Measurements from ENCODE around the gene HOXA9. TPM values are rescaled to one million over a fixed set of nuclear protein-coding genes. Genes with fewer than 3 reads are reported as not detected.

Gene HOXA9
- total RNA-seq (2014; rRNA removed; shearing (Covaris generic); ENCODE audit: low replicate concordance) = 25.4 and 29.9 TPM in 2 replicates

DNA sequence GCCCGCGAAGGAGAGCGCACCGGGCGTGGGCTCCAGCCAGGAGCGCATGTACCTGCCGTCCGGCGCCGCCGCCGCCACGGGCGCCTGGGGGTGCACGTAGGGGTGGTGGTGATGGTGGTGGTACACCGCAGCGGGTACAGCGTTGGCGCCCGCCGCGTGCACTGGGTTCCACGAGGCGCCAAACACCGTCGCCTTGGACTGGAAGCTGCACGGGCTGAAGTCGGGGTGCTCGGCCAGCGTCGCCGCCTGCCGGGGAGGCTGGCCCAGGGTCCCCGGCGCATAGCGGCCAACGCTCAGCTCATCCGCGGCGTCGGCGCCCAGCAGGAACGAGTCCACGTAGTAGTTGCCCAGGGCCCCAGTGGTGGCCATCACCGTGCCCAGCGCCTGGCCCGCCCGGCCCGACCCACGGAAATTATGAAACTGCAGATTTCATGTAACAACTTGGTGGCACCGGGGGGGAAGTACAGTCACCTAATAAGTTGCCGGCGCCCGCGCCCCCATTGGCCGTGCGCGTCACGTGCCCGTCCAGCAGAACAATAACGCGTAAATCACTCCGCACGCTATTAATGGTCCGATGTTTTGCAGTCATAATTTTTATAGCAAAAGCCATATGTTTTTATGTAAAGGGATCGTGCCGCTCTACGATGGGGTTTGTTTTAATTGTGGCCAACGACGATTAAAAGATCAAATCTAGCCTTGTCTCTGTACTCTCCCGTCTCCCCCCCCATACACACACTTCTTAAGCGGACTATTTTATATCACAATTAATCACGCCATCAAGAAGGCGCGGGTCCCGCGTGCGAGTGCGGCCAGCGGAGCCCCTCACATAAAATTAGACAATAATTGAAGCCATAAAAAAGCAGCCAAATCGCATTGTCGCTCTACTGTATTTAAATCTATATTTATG, at the start of gene HOXA9:
Gene HOXA9, minus strand, starts transcription at position 449 of the 907 bp plus-strand sequence. Its CDS starts 80 bp downstream, at position 369.
- H3K4me3 ChIP-seq = peak within 1 kb of the TSS; percentile 62
- no peaks in the 10 kb centered on the region for H3K27me3 ChIP-seq
- DNase-seq = peak; percentile 95
- H3K36me3 ChIP-seq = peaks cover 51% of the 10 kb centered on the region
- H3K9me3 ChIP-seq = no peaks in the 10 kb centered on the region

DNA sequence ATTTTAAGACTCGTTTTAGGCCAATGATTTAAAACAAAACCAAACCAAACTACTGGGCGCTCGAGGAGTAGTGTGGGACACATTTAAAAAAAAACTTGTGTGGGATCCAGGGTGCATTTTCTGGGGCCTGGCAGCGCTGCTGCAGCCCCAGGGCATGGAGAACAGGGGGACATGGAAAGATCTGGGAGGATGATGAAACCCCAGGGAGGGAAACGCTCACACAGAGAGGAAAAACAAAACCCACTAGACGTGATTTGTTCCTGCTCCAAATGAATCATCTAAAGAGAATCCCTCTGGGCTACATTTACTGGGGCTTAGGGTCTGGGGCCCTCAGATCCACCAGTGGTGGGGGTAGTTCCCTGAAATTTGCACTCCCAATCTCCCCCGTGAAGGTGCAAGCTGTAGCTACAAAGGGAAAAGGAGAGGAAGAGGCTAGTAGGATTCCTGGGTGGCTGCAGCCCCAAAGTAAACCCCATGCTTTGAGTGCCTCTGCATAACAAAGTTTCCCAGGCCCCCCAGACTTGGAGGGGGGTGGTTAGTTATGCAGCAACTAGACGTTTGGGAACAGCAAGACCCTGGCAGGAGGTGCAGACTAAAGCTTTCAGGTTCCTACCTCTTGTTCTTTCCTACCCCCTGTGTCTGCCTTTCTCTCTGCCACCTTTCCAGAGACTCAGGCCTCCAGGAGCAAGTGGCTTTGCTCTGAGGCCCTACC, 49.1 kb upstream of the HOXA9 start:
- no peaks in the 10 kb centered on the region for H3K27me3 ChIP-seq
- no peak overlapping the region for H3K4me3 ChIP-seq
- no peaks in the 10 kb centered on the region for H3K36me3 ChIP-seq
- H3K9me3 ChIP-seq = no peaks in the 10 kb centered on the region
- DNase-seq = no peak

DNA sequence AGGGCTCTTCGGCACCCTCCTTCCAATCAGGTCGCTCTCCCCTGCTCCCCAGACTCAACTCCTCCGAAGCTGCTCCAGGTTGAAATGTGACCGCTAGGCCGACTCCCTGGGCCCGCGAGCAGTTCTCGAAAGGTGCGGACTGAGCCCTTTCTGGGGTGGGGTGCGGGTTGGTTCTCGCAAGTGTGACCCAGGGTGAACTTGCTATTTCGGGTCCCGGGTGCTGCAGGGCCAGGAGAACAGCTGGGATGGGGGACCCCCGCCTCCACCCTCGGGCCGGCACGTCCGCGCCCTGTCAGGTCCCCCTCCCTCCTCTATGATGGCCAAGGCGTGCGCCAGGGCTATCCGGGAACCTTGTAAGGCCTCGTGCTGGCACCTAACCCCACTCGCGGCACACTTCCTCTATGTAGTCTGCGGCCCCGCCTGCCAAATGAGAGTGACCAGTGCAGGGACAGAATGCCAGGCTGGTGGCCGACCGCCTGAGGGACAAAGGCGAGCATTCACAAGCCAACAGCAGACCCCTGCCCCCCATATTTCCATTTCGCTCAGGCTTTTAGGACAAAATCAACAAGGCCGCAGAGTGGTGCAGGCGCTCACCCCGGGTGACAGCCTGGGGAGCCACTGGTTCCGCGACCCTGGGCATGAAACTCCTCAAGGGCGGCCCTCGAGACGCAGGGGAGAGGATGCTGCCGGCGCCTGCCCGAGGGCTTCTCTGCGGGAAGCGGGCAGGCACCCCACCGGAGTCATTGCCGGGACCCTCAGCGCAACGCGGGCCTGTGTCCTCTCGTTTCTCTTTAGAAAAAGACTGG, 48.3 kb upstream of the HOXA9 start:
- Histone ChIP-seq H3K4me3 (no peak overlapping the region), H3K9me3 (no peaks in the 10 kb centered on the region), H3K27me3 (no peaks in the 10 kb centered on the region), H3K36me3 (no peaks in the 10 kb centered on the region)
- no peak for DNase-seq

DNA sequence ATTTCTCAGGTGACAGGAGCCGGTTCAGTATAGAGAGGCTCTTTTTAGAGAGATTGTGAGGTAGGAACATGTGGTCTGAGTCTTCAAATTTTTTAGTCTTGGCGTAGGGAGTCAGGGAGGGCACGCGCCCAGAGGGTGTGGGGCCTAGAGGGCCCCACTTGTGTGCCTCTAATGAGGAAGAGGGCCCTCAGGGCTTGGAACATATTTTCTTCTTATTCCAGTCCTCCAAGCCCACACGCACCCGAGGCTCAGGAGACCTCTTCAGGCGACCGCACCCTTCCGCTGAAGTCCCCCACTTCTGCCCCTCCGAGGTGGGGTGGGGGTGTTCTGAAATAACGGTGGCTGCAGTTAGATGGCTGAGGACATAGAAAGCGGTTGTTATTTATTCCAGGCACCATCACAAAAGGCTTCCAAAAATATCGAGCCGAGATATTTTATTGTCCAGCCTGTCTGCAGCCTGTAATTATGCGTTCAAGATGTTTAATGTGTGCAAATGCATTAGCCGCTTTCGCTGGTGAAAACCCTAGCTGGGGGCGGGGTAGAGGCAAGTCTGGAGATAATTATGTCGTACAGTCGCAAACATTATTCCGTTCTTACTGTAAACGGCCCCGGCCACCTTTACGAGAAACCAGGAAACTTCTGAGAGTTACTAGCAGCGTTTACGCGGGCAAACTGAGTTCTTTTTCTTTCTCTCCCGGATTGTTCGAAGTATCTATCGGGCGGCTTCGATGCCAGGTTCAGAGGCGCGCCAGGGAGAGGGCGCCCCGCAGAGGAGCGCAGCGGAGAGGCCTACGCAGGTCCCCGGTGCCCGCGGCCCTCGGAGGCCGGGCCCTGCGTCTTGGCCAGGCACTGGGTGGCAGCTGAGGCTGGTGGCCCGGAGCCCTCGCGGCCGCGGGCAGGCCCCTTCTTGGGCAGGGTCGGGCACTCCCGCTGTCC, 47.4 kb upstream of the HOXA9 start:
- no peak overlapping the region for H3K4me3 ChIP-seq
- no peak for DNase-seq
- no peaks in the 10 kb centered on the region for H3K36me3 ChIP-seq
- no peaks in the 10 kb centered on the region for H3K27me3 ChIP-seq
- H3K9me3 ChIP-seq = no peaks in the 10 kb centered on the region

DNA sequence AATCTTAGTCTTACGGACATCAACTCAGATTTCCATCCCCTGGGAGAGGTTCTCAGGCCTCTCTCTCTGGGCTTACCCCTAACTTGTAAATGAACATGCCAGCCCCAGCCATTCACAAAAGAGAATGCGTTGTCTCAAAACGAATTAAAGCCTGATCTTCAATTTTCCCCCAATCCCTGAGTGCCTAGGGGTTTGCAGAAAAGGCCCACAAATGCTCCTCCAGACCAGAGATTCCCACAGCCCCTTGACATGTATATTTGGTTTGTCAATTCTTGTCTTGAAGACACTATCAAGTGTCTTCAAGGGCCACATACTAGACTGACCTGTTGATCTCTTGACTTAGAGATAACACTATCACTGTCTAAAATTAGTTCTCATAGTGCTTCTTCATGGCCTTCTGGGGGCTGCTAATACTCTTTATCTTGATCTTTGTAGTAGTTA, 46.4 kb upstream of the HOXA9 start:
- Histone ChIP-seq H3K36me3 (no peaks in the 10 kb centered on the region), H3K4me3 (no peak overlapping the region), H3K27me3 (no peaks in the 10 kb centered on the region), H3K9me3 (no peaks in the 10 kb centered on the region)
- no peak for DNase-seq

DNA sequence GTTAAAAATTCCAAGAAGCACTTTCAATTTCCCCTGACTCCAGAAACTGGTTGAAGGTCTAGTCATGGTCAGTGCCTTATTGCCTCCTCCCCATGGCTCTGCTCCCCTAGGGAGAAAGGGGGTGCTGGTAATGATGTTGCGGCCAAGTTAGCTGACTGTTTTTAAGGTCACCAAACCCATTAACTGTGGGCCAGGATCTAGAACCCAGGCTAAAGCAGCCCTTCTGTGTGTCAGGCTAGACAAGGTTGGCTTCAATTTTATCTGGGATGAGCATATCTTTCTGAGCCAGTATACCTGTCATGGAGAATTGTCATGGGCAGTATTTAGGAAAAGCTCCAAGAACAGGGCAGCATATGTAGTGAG, 45.7 kb upstream of the HOXA9 start:
- no peaks in the 10 kb centered on the region for H3K27me3 ChIP-seq
- DNase-seq = no peak
- H3K4me3 ChIP-seq = no peak overlapping the region
- H3K36me3 ChIP-seq = no peaks in the 10 kb centered on the region
- no peaks in the 10 kb centered on the region for H3K9me3 ChIP-seq

DNA sequence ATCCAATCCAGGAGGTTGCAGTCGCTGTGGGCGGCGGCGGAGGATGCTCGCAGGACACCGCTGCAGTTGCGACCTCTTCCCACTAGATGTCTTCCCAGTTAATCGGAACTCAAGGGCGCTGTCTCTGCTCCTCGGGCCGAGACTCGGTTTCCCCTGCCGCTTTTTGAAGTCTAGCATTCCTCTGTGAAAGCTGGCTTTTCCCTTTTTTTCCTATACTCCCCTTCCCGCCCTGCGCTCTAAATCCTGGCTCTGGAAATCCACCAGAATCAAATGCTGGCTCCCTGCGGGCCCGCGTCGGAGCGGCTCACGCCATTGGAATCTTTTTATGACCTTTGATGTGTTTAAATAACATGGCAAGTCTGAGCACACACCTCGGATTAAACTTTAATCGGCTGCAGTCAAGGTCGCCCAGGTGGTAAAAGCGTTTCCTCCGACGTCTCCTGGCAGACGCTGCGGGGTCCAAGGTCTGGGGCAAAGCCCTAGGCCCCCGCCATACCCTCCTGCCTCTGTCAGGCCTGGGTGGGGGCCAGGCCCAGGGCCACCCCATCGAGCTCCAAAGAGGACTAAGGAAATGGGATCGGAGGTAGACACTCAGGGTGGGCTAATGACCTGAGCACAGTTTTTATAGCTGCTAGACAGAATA, 45.2 kb upstream of the HOXA9 start:
- no peak overlapping the region for H3K4me3 ChIP-seq
- no peaks in the 10 kb centered on the region for H3K9me3 ChIP-seq
- no peaks in the 10 kb centered on the region for H3K27me3 ChIP-seq
- no peaks in the 10 kb centered on the region for H3K36me3 ChIP-seq
- DNase-seq = peak; percentile 28

DNA sequence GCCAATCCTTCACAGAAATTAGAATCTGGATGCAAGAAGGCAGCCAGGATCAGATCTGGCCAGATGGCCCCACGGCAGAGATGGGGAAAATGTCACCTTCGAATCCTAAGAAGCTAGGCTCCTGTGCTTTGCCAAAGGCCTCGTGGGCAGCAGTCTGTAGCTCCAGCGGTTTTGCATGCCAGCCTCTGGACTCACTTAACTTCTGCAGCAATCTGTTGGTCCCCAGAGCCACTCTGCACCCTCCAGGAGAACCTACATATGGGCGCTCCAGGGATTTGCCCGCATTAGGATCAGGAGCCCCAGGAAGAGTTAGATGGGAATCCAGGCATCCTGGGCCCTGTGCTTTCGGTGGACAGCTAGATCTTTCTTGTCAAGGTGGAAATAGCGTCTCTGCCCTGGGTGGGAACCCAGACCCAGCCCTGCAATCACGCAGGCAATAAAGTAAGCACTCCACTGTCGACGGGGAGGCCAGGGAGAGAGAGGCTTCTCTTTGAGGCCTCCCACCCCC, 44.6 kb upstream of the HOXA9 start:
- no peak overlapping the region for H3K4me3 ChIP-seq
- no peaks in the 10 kb centered on the region for H3K9me3 ChIP-seq
- no peaks in the 10 kb centered on the region; the same call in 1 of the 2 replicates for H3K27me3 ChIP-seq
- H3K36me3 ChIP-seq = no peaks in the 10 kb centered on the region
- DNase-seq = no peak

DNA sequence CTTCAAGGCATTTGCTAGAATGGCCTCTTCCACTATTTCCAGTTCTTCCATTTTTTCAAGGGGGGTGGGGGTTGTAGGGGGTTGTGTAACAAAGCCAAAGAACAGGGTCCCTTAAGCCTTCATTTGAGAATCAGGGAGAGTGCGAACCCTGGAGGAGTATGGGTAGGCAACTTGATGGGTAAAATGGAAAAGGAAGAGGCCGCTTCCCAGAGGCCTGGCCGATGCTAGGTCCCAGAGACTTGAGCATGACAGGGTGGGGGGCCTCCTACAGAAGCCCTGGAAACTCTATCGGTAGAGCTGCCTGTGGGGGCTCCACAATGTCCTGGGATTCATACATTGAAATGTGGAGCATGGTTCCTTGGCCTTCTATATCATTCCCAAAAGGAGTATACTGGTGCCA, 43.7 kb upstream of the HOXA9 start:
- no peaks in the 10 kb centered on the region for H3K36me3 ChIP-seq
- no peaks in the 10 kb centered on the region for H3K9me3 ChIP-seq
- H3K4me3 ChIP-seq = no peak overlapping the region
- H3K27me3 ChIP-seq = peaks cover 3% of the 10 kb centered on the region; the same call in 1 of the 2 replicates
- DNase-seq = no peak

DNA sequence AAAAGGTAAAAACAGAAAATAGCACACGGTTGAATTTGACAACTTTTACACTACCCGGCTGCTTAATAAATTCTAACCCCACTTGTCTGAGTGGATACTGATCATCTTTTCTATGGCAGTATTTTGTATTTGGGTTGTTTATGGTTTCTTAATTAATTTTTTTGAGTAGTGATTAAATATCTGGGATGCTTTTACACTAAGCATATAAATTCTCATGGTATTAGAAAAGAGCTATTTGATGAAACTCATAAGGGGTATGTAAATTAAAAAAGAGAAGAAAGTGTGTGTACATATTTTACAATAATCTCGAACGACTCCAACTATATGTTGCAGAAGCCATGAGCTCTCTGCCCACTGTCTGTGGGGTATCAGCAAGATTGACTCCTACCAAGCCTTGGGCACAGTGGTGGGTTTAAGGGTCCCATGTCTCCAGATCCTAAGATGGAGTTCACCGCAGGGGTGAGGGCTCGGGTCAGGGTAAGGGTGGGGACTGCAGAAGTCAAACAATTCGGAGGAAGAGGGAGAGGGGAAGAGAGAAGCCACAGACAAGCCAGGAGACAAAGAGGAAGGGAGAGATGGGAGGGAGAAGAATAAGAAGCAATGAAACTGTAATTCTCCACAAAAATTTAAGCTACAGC, 42.1 kb upstream of the HOXA9 start:
- H3K27me3 ChIP-seq = peaks cover 3% of the 10 kb centered on the region; the same call in 1 of the 2 replicates
- no peaks in the 10 kb centered on the region for H3K9me3 ChIP-seq
- no peak overlapping the region for H3K4me3 ChIP-seq
- no peak for DNase-seq
- no peaks in the 10 kb centered on the region for H3K36me3 ChIP-seq

DNA sequence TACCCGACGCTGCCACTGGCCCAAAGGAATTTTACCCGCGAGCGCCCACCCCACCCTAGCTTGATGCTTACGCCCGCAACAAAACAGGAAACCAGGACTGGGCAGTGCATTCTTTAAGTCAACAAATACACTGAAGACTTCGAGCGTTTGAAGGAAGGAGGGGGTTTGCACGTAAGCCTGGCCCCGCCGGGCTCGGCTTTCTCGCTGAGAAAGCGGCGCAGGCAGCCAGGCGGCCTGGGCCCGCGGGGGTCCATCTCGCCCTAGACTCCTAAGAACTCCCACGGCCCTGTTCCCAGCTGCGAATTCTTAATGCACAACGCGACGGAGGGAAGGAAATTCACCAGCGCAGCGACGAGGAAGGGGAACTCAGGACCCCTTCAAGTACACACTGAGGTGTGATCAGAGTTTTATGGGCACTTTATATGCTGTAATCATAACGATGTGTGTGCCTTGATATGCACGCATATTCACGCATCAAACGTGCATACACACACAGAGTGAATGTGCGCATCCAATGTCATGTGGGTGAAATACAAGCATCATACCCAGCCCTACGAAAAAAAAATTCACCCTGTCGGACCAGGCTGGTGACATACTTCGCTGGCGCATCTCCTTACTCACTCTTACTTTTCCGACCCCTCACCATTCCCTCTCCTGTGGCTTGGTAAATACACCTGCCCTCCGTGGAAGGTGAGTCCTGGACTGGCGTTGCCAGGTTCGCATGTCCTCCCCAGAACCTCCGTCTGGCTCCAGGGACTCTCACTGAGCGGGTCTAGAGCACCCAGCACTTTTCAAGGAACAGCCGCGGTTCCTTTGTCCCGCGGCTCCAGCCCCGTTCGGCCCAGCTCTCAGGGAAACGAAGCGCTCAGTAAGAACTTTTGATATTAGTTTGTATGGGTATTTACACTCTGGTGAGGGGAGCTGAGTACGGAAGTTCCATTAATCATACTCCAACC, 40.3 kb upstream of the HOXA9 start:
- Histone ChIP-seq H3K36me3 (no peaks in the 10 kb centered on the region), H3K27me3 (peaks cover 3% of the 10 kb centered on the region; the same call in 1 of the 2 replicates), H3K4me3 (no peak overlapping the region), H3K9me3 (no peaks in the 10 kb centered on the region)
- no peak for DNase-seq

DNA sequence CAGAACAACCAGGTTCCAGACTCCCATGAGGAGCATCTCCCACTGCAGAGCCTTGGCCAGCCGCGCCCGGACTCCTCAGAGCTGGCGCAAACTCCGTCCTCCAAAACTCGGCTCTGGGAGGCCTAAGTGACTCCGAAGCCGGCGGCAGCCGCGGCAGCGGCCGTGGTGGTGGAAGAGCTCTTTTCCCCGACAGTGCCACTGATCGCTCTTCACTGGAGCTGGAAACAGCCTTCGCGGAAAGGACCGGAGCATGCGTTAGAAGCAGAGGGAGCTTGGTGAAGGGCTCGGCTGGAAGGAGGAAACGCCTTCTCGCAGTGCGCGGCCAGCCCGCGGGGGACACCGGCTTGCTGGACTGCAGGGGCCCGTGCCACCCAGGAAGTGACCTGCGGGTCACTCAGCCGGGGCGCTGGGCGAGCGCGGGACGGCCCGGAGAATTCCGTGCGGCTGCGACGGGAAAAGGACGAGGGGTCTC, 39.5 kb upstream of the HOXA9 start:
- peaks cover 3% of the 10 kb centered on the region; the same call in 1 of the 2 replicates for H3K27me3 ChIP-seq
- DNase-seq = no peak
- no peaks in the 10 kb centered on the region for H3K9me3 ChIP-seq
- H3K4me3 ChIP-seq = 0 out of 2 replicates have a peak overlapping the region, but pooled peaks have one; percentile 11
- H3K36me3 ChIP-seq = no peaks in the 10 kb centered on the region

DNA sequence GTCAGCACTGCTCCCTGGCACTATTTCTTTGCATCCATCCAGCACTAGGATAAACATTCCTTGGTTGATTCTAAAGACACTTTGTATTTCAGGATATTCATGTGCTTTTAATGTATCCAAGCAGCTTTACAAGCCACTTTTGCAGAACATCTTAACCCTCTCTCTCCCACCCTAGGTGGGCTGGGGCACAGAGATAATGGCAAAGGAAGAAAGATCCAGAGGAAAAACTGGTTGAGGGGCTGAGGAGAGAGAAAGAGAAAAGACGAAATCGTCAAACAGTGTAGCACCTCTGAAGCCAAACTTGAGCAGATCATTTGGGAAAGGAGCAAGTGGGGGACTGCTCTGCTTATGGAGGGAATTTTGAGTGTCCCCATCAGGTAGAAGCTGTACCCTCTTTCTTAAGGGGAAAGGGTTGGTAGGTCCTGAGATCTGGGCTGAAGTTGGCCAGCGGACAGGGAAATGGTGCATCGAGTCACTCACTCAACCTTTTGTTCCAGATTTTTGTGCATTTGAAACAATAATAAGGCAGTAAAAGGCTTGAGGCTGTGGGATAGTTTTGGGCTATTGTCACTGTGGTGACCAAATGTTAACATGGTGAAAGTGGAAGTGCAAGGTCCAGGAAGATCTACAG, 38.7 kb upstream of the HOXA9 start:
- DNase-seq = no peak
- no peaks in the 10 kb centered on the region for H3K36me3 ChIP-seq
- no peak overlapping the region for H3K4me3 ChIP-seq
- H3K9me3 ChIP-seq = no peaks in the 10 kb centered on the region
- H3K27me3 ChIP-seq = peaks cover 5% of the 10 kb centered on the region; the same call in 1 of the 2 replicates
